ENCODE measurements around the gene HS2ST1. TPM values are rescaled to one million over a fixed set of nuclear protein-coding genes. Genes with fewer than 3 reads are reported as not detected.

HS2ST1 gene
- total and polyA plus RNA-seq, 10 of the 15 experiments (the other 5 are each of a cell fraction or from before 2014, with no cell fraction given) = 5.4 to 30.8 (median 18.6) TPM

DNA sequence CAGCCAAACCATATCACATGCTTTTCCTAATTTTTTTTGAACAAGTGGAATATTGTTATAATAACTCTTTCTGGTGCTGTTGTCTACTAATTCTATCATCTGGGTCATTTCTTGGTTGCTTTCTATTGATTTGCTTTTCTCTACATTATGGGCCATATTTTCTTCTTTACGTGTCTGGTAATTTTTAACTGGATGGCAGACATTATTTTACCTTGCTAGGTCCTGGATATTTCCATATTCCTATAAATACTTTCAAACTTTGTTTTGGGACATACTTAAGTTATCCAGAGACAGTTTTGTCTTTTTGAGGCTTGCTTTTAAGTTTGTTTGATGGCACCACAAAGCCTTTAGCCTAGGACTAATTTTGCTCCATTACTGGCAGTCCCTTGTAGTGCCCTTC lies 11.3 kb downstream of the HS2ST1 start:
- Histone ChIP-seq H2AFZ (ENCODE audit: control insufficient read depth, low read depth, low read length) (no peak overlapping the region), H3K4me2 (ENCODE audit: control insufficient read depth, insufficient read depth) (no peak overlapping the region), H3K4me3 (no peak overlapping the region), H3K9me3 (replicated peaks; ENCODE audit: control insufficient read depth, insufficient read depth, low read length) (peaks cover 26% of the 10 kb centered on the region), H3K4me1 (ENCODE audit: control insufficient read depth, insufficient read depth, low read length) (no peaks in the 10 kb centered on the region), H3K27me3 (replicated peaks in 1 of 2; ENCODE audit: control insufficient read depth in 2 of 2, insufficient read depth in 2 of 2, low read length in 1 of 2) (no peaks in the 10 kb centered on the region), H3K27ac (ENCODE audit: control insufficient read depth, insufficient read depth) (no peak overlapping the region), H4K20me1 (ENCODE audit: control insufficient read depth, insufficient read depth) (no peaks in the 10 kb centered on the region), H3K79me2 (ENCODE audit: control insufficient read depth, insufficient read depth, low read length) (peaks cover 56% of the 10 kb centered on the region), H3K36me3 (ENCODE audit: control insufficient read depth in 2 of 2, insufficient read depth in 2 of 2, low read length in 1 of 2) (no peaks in the 10 kb centered on the region), H3K9ac (ENCODE audit: control insufficient read depth, insufficient read depth, low read length) (no peak overlapping the region)
- intact Hi-C loops (cut with micrococcal nuclease; ENCODE audit: unreplicated experiment) (no loop called here), in situ Hi-C loops (cut with MboI) (no loop called here)
- TF ChIP-seq SUZ12 (IDR thresholded peaks at IDR 0.05; ENCODE audit: unreplicated experiment) (no peak), SPI1 (IDR thresholded peaks at IDR 0.05; ENCODE audit: borderline replicate concordance, insufficient read depth, low read depth, low read length) (no peak)
- FAIRE-seq (no peak), DNase-seq (ENCODE audit: low read depth, low spot score) (no peak), ATAC-seq (no peak)
- ChIA-PET SMC1A (ENCODE audit: uncharacterized antibody, unreplicated experiment) (no interaction called here), POLR2A (no interaction called here), CTCF (no interaction called here), RAD21 (ENCODE audit: unreplicated experiment) (no interaction called here)
- no TSS peak for BruUV-seq (replicated peaks)
- 94% methylated on average over 1 of the region's 1 CpG for WGBS (ENCODE audit: insufficient coverage, insufficient replicate concordance, low lambda C conversion rate, missing lambda C conversion rate)

DNA sequence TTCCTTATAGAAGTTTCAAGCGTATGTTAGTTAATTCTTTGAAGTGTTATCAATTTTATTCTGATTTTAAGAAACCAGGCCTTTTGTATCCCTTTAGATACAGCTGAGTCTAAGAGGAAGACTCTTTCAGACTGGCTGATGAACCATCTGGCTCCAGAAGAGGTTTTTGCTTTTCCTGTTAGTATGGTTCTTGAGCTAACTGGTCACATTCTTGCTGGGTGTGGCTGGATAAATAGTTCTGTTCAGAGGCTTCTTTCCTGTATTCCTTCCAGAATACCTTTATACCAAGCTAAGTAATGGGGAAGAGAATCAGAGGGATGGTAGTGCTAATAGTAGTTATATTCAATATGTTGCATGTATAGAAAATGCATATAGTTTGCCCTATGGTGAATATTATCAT lies 12.4 kb downstream of the HS2ST1 start:
- ATAC-seq (no peak), DNase-seq (ENCODE audit: low read depth, low spot score) (no peak), FAIRE-seq (no peak)
- CTCF ChIA-PET = interaction anchor here (1.0 kb wide), 1 partner anchor 11 kb away, joined by 6 read pairs; no protein-coding TSS in a partner anchor
- POLR2A ChIA-PET = interaction anchor here (0.8 to 1.9 kb wide), 2 partner anchors 11 to 12 kb away, joined by 4 to 13 read pairs; partner anchors contain the start of genes HS2ST1 and SELENOF
- Histone ChIP-seq H4K20me1 (ENCODE audit: control insufficient read depth, insufficient read depth) (no peaks in the 10 kb centered on the region), H3K9me3 (replicated peaks; ENCODE audit: control insufficient read depth, insufficient read depth, low read length) (peaks cover 19% of the 10 kb centered on the region), H2AFZ (ENCODE audit: control insufficient read depth, low read depth, low read length) (no peak overlapping the region), H3K9ac (ENCODE audit: control insufficient read depth, insufficient read depth, low read length) (no peak overlapping the region), H3K36me3 (ENCODE audit: control insufficient read depth in 2 of 2, insufficient read depth in 2 of 2, low read length in 1 of 2) (no peaks in the 10 kb centered on the region), H3K4me2 (ENCODE audit: control insufficient read depth, insufficient read depth) (no peak overlapping the region), H3K27ac (ENCODE audit: control insufficient read depth, insufficient read depth) (no peak overlapping the region), H3K4me1 (ENCODE audit: control insufficient read depth, insufficient read depth, low read length) (no peaks in the 10 kb centered on the region), H3K27me3 (replicated peaks in 1 of 2; ENCODE audit: control insufficient read depth in 2 of 2, insufficient read depth in 2 of 2, low read length in 1 of 2) (no peaks in the 10 kb centered on the region), H3K79me2 (ENCODE audit: control insufficient read depth, insufficient read depth, low read length) (peaks cover 54% of the 10 kb centered on the region), H3K4me3 (no peak overlapping the region)
- RAD21 ChIA-PET (ENCODE audit: unreplicated experiment) = no interaction called here
- in situ Hi-C loops (cut with MboI) = no loop called here
- 100% methylated on average over 1 of the region's 1 CpG for WGBS (ENCODE audit: insufficient coverage, insufficient replicate concordance, low lambda C conversion rate, missing lambda C conversion rate)
- intact Hi-C loops (cut with micrococcal nuclease; ENCODE audit: unreplicated experiment) = no loop called here
- SMC1A ChIA-PET (ENCODE audit: uncharacterized antibody, unreplicated experiment) = interaction anchor here (0.9 to 2.1 kb wide), 3 partner anchors 12 to 13 kb away, joined by 3 to 17 read pairs (median 6); partner anchors contain the start of genes HS2ST1 and SELENOF
- no TSS peak for BruUV-seq (replicated peaks)
- TF ChIP-seq, protein P1, sequence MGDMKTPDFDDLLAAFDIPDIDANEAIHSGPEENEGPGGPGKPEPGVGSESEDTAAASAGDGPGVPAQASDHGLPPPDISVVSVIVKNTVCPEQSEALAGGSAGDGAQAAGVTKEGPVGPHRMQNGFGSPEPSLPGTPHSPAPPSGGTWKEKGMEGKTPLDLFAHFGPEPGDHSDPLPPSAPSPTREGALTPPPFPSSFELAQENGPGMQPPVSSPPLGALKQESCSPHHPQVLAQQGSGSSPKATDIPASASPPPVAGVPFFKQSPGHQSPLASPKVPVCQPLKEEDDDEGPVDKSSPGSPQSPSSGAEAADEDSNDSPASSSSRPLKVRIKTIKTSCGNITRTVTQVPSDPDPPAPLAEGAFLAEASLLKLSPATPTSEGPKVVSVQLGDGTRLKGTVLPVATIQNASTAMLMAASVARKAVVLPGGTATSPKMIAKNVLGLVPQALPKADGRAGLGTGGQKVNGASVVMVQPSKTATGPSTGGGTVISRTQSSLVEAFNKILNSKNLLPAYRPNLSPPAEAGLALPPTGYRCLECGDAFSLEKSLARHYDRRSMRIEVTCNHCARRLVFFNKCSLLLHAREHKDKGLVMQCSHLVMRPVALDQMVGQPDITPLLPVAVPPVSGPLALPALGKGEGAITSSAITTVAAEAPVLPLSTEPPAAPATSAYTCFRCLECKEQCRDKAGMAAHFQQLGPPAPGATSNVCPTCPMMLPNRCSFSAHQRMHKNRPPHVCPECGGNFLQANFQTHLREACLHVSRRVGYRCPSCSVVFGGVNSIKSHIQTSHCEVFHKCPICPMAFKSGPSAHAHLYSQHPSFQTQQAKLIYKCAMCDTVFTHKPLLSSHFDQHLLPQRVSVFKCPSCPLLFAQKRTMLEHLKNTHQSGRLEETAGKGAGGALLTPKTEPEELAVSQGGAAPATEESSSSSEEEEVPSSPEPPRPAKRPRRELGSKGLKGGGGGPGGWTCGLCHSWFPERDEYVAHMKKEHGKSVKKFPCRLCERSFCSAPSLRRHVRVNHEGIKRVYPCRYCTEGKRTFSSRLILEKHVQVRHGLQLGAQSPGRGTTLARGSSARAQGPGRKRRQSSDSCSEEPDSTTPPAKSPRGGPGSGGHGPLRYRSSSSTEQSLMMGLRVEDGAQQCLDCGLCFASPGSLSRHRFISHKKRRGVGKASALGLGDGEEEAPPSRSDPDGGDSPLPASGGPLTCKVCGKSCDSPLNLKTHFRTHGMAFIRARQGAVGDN (IDR thresholded peaks at IDR 0.05) = no peak
- TF ChIP-seq, protein P2, sequence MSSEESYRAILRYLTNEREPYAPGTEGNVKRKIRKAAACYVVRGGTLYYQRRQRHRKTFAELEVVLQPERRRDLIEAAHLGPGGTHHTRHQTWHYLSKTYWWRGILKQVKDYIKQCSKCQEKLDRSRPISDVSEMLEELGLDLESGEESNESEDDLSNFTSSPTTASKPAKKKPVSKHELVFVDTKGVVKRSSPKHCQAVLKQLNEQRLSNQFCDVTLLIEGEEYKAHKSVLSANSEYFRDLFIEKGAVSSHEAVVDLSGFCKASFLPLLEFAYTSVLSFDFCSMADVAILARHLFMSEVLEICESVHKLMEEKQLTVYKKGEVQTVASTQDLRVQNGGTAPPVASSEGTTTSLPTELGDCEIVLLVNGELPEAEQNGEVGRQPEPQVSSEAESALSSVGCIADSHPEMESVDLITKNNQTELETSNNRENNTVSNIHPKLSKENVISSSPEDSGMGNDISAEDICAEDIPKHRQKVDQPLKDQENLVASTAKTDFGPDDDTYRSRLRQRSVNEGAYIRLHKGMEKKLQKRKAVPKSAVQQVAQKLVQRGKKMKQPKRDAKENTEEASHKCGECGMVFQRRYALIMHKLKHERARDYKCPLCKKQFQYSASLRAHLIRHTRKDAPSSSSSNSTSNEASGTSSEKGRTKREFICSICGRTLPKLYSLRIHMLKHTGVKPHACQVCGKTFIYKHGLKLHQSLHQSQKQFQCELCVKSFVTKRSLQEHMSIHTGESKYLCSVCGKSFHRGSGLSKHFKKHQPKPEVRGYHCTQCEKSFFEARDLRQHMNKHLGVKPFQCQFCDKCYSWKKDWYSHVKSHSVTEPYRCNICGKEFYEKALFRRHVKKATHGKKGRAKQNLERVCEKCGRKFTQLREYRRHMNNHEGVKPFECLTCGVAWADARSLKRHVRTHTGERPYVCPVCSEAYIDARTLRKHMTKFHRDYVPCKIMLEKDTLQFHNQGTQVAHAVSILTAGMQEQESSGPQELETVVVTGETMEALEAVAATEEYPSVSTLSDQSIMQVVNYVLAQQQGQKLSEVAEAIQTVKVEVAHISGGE (CRISPR knock-in tag; IDR thresholded peaks at IDR 0.05) = no peak
- no peak for TF ChIP-seq SUPT20H (IDR thresholded peaks at IDR 0.05; ENCODE audit: borderline replicate concordance, control insufficient read depth, low read depth, low read length)
- no peak for TF ChIP-seq NFXL1 (IDR thresholded peaks at IDR 0.05; ENCODE audit: borderline replicate concordance)
- no peak for TF ChIP-seq TCF3 (IDR thresholded peaks at IDR 0.05; ENCODE audit: borderline replicate concordance, insufficient read depth, low read depth, low read length)
- no peak for TF ChIP-seq TAF1 (IDR thresholded peaks at IDR 0.05; ENCODE audit: borderline replicate concordance, low read depth, low read length)
- TF ChIP-seq RAD21 (IDR thresholded peaks at IDR 0.05; ENCODE audit: insufficient read depth, low read depth, low read length) = no peak
- TF ChIP-seq CHD1 (IDR thresholded peaks at IDR 0.05; ENCODE audit: low read depth, low read length) = no peak
